ENCODE measurements around the gene IDH1. TPM values are rescaled to one million over a fixed set of nuclear protein-coding genes. Genes with fewer than 3 reads are reported as not detected.

IDH1 gene
- total and polyA plus RNA-seq, 2 donors (not counting 1 experiment from before 2014, with no cell fraction given): 13.9 to 41.4 TPM

DNA sequence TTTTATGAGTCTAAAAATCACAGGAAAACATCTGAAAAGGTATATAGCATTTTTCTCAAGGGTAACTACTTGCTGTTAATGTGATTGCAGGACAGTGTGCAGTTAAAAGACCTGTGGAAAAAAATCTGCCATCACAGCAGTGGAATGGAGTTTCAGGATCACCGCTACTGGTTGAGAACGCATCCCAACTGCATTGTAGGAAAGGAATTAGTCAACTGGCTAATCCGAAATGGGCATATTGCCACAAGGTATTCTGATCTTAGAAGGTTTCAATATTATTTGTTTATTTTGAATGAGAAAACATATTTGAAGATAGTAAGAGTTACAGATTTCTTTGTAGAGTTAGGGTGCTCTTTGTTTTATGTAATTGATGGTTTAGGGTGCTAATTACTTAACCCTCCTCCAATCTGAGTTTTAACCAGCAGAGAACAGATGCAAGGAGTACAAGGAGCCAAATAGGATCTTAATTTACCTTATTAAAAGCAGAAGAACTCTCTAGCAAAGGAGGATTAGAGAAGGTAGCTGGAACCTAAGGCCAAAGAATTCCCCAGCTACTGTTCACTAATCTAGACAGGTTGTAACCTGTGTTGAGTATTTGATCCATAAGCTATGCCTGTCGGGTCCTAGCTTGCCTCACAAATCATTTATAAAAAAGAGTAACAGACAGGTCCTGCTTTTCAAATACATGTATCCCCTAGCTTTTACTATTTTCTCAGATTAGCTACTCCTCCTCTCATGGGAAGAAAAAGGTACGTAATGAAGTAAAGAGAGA, 46.2 kb upstream of the IDH1 start:
- POLR2A ChIA-PET: no interaction called here
- Histone ChIP-seq H2AFZ (ENCODE audit: insufficient read depth, low read depth, low read length, poor library complexity, severe bottlenecking) (no peak overlapping the region), H3K4me1 (ENCODE audit: control insufficient read depth in 2 of 2, insufficient read depth in 2 of 2, low read length in 2 of 2) (no peaks in the 10 kb centered on the region), H3K4me2 (replicated peaks; ENCODE audit: low read depth, low read length, poor library complexity, severe bottlenecking) (no peak overlapping the region), H3K9ac (ENCODE audit: low read length) (no peak overlapping the region), H3K27ac (ENCODE audit: low read length in 2 of 2) (peak overlapping the region in 1 of 2 donors; percentile 14), H3K79me2 (ENCODE audit: control insufficient read depth, insufficient read depth, low read length) (peaks cover 39% of the 10 kb centered on the region), H4K20me1 (ENCODE audit: control insufficient read depth, insufficient read depth, low read length, poor library complexity, severe bottlenecking) (no peaks in the 10 kb centered on the region), H3K4me3 (ENCODE audit: control extremely low read depth in 1 of 5, extremely low read depth in 1 of 5, insufficient read depth in 1 of 5, low read depth in 2 of 5, low read length in 4 of 5) (no peak overlapping the region), H3K36me3 (replicated peaks in 1 of 2; ENCODE audit: control extremely low read depth in 1 of 2, control insufficient read depth in 1 of 2, extremely low read depth in 1 of 2, insufficient read depth in 2 of 2, low read length in 1 of 2) (peaks cover 20 to 66% of the 10 kb centered on the region in 2 experiments), H3K27me3 (replicated peaks in 1 of 4; ENCODE audit: control extremely low read depth in 1 of 4, control insufficient read depth in 3 of 4, insufficient read depth in 4 of 4, low read length in 3 of 4) (no peaks in the 10 kb centered on the region), H3K9me3 (ENCODE audit: control extremely low read depth in 1 of 3, control insufficient read depth in 2 of 3, insufficient read depth in 1 of 3, low read length in 2 of 3) (no peaks in the 10 kb centered on the region)
- ATAC-seq (ENCODE audit: low read depth) (no peak), DNase-seq (no peak)
- intact Hi-C loops (cut with micrococcal nuclease): loop anchor here (5.0 kb wide), 1 partner anchor 36 kb away; no protein-coding TSS in a partner anchor
- CTCF ChIA-PET: interaction anchor here (1.1 kb wide), 1 partner anchor 14 kb away, joined by 3 read pairs; no protein-coding TSS in a partner anchor
- Mint-ChIP-seq H3K27me3 (no peaks in the 10 kb centered on the region), H3K4me1 (peaks cover 17% of the 10 kb centered on the region), H3K4me3 (no peak overlapping the region), H3K9me3 (ENCODE audit: insufficient read depth) (no peaks in the 10 kb centered on the region), H3K27ac (no peak overlapping the region)
- whole genome bisulfite sequencing (ENCODE audit: insufficient coverage): 87% methylated on average over 3 of the region's 5 CpGs
- no peak for TF ChIP-seq EZH2 (IDR thresholded peaks at IDR 0.05; ENCODE audit: borderline replicate concordance, insufficient read depth, low read depth, low read length, poor library complexity, severe bottlenecking)
- no peak for TF ChIP-seq CTCF (IDR thresholded peaks at IDR 0.05)

DNA sequence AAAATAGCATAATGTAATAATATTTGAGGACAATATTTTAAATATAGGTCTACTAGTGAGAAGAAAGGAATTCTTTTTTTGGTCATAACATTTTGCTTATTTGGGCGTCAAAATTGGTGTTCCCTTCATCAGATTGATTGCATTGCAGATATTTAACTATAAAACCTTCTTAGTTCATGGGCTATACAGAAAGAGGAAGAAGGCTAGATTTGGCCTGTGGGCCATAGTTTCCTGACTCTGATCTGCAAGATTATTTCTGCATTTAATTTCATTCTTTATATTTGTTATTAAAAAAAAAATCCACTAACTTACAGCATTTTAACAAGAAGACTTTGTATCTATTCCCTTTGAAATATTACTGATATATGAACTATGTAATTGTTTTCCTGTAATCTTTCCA, 43.1 kb upstream of the IDH1 start:
- intact Hi-C loops (cut with micrococcal nuclease): loop anchor here (2.0 kb wide), 1 partner anchor 13 kb away; no protein-coding TSS in a partner anchor
- ChIA-PET CTCF (no interaction called here), POLR2A (no interaction called here)
- H3K9ac ChIP-seq (ENCODE audit: low read length): no peak overlapping the region
- no CpG with 5 or more reads among the region's 1 CpG for WGBS (ENCODE audit: insufficient coverage)
- H3K4me1 ChIP-seq (ENCODE audit: control insufficient read depth in 2 of 2, insufficient read depth in 2 of 2, low read length in 2 of 2): peaks cover 14 to 18% of the 10 kb centered on the region in 2 donors
- no peak overlapping the region for H3K4me3 Mint-ChIP-seq
- no peak overlapping the region for H3K4me3 ChIP-seq (ENCODE audit: control extremely low read depth in 1 of 5, extremely low read depth in 1 of 5, insufficient read depth in 1 of 5, low read depth in 2 of 5, low read length in 4 of 5)
- no peaks in the 10 kb centered on the region for H3K27me3 Mint-ChIP-seq
- H3K9me3 ChIP-seq (ENCODE audit: control extremely low read depth in 1 of 3, control insufficient read depth in 2 of 3, insufficient read depth in 1 of 3, low read length in 2 of 3): no peaks in the 10 kb centered on the region
- peaks cover 11 to 53% of the 10 kb centered on the region in 2 experiments for H3K36me3 ChIP-seq (replicated peaks in 1 of 2; ENCODE audit: control extremely low read depth in 1 of 2, control insufficient read depth in 1 of 2, extremely low read depth in 1 of 2, insufficient read depth in 2 of 2, low read length in 1 of 2)
- ATAC-seq (ENCODE audit: low read depth) (no peak), DNase-seq (no peak)
- H4K20me1 ChIP-seq (ENCODE audit: control insufficient read depth, insufficient read depth, low read length, poor library complexity, severe bottlenecking): no peaks in the 10 kb centered on the region
- no peak overlapping the region for H2AFZ ChIP-seq (ENCODE audit: insufficient read depth, low read depth, low read length, poor library complexity, severe bottlenecking)
- no peaks in the 10 kb centered on the region for H3K27me3 ChIP-seq (replicated peaks in 1 of 4; ENCODE audit: control extremely low read depth in 1 of 4, control insufficient read depth in 3 of 4, insufficient read depth in 4 of 4, low read length in 3 of 4)
- no peaks in the 10 kb centered on the region for H3K9me3 Mint-ChIP-seq (ENCODE audit: insufficient read depth)
- H3K79me2 ChIP-seq (ENCODE audit: control insufficient read depth, insufficient read depth, low read length): peaks cover 67% of the 10 kb centered on the region
- TF ChIP-seq CTCF (IDR thresholded peaks at IDR 0.05) (no peak), EZH2 (IDR thresholded peaks at IDR 0.05; ENCODE audit: borderline replicate concordance, insufficient read depth, low read depth, low read length, poor library complexity, severe bottlenecking) (no peak)
- no peak overlapping the region for H3K27ac Mint-ChIP-seq
- no peak overlapping the region for H3K27ac ChIP-seq (ENCODE audit: low read length in 2 of 2)
- H3K4me1 Mint-ChIP-seq: peaks cover 41% of the 10 kb centered on the region
- peak overlapping the region; percentile 9 for H3K4me2 ChIP-seq (replicated peaks; ENCODE audit: low read depth, low read length, poor library complexity, severe bottlenecking)

All from B cell (primary cell).